Spleen (tissue), 11 donors: ENCODE measurements around the gene BPHL. TPM values are rescaled to one million over a fixed set of nuclear protein-coding genes. Genes with fewer than 3 reads are reported as not detected.
A peak's percentile ranks its signal among the peaks of the same experiment; 100 is the strongest.

Experiments
- DNase-seq: peaks from one replicate; pipeline ENCODE4 v3.0.0-alpha.2; 2020
- H3K27ac ChIP-seq, 8 donors: fragments of 200-600 bp; sonication (generic) in 7 of 8; 1 replicate in 4 of 8; 2 replicates in 4 of 8; pipeline versions ENCODE4 v1.5.0 to v1.8.0; 2016 to 2021; ENCODE audit warnings: inconsistent platforms in 4 of 8, mild to moderate bottlenecking in 4 of 8, moderate library complexity in 1 of 8
- H3K27me3 ChIP-seq, 7 donors: fragments of 200-600 bp; sonication (generic) in 6 of 7; replicated peaks in 1 of 7; 1 replicate in 4 of 7; 2 replicates in 3 of 7; pipeline versions ENCODE4 v1.5.0 to v1.8.0; 2016 to 2021; ENCODE audit warnings: inconsistent platforms in 3 of 7, mild to moderate bottlenecking in 1 of 7
- H3K36me3 ChIP-seq, 6 donors: fragments of 200-600 bp; sonication (generic) in 5 of 6; 1 replicate in 4 of 6; 2 replicates in 2 of 6; pipeline versions ENCODE4 v1.5.0 to v1.8.0; 2016 to 2021; ENCODE audit warnings: inconsistent platforms in 2 of 6
- H3K4me1 ChIP-seq, 6 donors: fragments of 200-600 bp; sonication (generic) in 5 of 6; 1 replicate in 3 of 6; 2 replicates in 3 of 6; pipeline versions ENCODE4 v1.5.0 to v1.8.0; 2016 to 2021; ENCODE audit warnings: inconsistent platforms in 3 of 6
- H3K4me3 ChIP-seq, 8 donors: fragments of 200-600 bp; sonication (generic) in 7 of 8; 1 replicate in 4 of 8; 2 replicates in 4 of 8; pipeline versions ENCODE4 v1.5.0 to v1.8.0; 2016 to 2021; ENCODE audit warnings: inconsistent platforms in 4 of 8, mild to moderate bottlenecking in 4 of 8, moderate library complexity in 2 of 8
- H3K9me3 ChIP-seq, 8 donors: fragments of 200-600 bp; sonication (generic) in 7 of 8; 1 replicate in 4 of 8; 2 replicates in 4 of 8; pipeline versions ENCODE4 v1.5.0 to v1.8.0; 2016 to 2021; ENCODE audit warnings: inconsistent platforms in 4 of 8
- POLR2A ChIP-seq, 3 donors: fragments of 450-650 bp; IDR thresholded peaks; one replicate each; pipeline ENCODE4 v1.5.1; 2017; ENCODE audit warnings: antibody characterized with exemption in 3 of 3, mild to moderate bottlenecking in 1 of 3
- POLR2AphosphoS5 ChIP-seq, 3 donors: sonication (generic); formaldehyde crosslinking; IDR thresholded peaks; one replicate each; pipeline ENCODE4 v1.5.1; 2017; ENCODE audit warnings: antibody characterized with exemption in 3 of 3
- WGBS, 5 donors: extraction: QIAGEN DNeasy Blood & Tissue Kit in 3 of 5; methylation state at CpG; one replicate each; pipeline versions ENCODE4 v1.1.5 to v1.1.7; 2013 to 2018; 5-methylcytosine and 5-hydroxymethylcytosine counted together
- intact Hi-C: fragments of 100-400 bp; cut with DNase I; formaldehyde crosslinking; loops from one replicate; pipeline ENCODE4 v1.15.0; 2023; ENCODE audit warnings: low total_unique reads
- polyA plus RNA-seq, 3 donors: library from polyadenylated mRNA; stranded (reverse); fragments of 200-250 nt; gene quantifications; one replicate each; pipeline ENCODE4 v1.2.1, GENCODE V29; 2013
- total RNA-seq, 7 donors: library from RNA; depleted of rRNA in 3 of 7; stranded (reverse); fragments of >200 nt in 3 of 7; fragmentation: NEBNext Ultra II Directional in 4 of 7; extraction: Animal tissue kit (Norgen Biotek cat#: 25700) in 4 of 7; gene quantifications; one replicate each; pipeline versions ENCODE4 v1.1.0 to v1.2.1, GENCODE V29; 2016 to 2021
- TF ChIP-seq, protein P1 (sequence below), 11 experiments: fragments of 200-600 bp in 7 of 11; fragments of 450-650 bp in 4 of 11; sonication (generic) in 4 of 11; IDR thresholded peaks in 8 of 11; conservative IDR thresholded peaks in 3 of 11; 1 replicate in 7 of 11; 2 replicates in 4 of 11; pipeline versions ENCODE4 v1.4.0 to v1.8.0; 2016 to 2021; ENCODE audit warnings: antibody characterized with exemption in 11 of 11, inconsistent platforms in 4 of 11, mild to moderate bottlenecking in 1 of 11
- donor health status: healthy with polysubstance abuse.
- donor health status: DM: no; HTN: no; CAD: no; lungs with moderate emphysema.
- donor health status: DM: no; HTN: no; CAD: no.
- donor health status: Bipolar disorder and iron deficiency.
- donor health status: healthy.
- donor health status: DM: no; HTN: no; CAD: no.
- donor health status: DM: yes; HTN: yes; CAD: no.

The BPHL gene
- total and polyA plus RNA-seq, 10 donors = 6.6 to 11.3 (median 9.4) TPM

DNA sequence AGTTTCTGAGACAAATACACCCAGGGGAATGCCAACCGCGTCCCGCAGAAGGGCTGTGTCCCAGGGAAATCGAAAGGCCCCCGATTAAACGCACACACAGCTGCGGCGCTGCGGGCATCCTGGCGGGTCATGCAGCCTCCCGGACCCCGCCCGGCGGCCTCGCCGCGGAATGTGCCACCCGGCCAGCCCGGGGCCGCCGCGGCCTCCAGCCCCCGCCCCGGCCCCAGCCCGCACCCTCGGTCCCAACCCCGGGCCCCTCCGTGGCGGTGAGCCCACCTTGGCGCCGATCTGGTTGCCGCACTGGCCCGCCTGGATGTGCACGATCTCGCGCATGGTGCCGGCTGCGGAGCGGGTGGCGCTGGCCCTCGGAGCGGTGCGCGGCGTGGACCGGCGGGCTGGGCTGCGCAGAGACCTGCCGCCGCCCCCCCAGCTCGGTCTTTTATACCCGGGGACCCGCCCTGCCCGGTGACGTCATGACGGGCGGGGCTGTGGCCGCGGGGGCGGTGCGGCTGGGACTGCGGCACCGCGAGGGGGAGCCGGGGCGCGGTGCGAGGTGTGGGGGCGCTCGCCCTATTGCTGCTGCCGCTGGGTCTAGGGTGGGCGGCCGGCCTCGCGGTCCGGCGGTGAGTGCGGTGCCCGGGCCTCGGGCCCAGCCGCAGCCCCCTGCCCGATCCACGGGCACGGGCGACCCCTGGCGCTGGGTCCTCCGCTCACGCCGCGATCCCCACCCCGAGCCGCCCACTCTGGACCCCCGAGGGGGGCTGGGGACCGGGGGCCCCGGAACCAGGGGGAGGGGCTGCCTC lies 38.8 kb downstream of the BPHL start, which contains the start of gene TUBB2A:
TSS of gene TUBB2A (minus strand) at position 414 of the 803 bp plus-strand sequence. CDS start at position 333, 81 bp downstream.
- Histone ChIP-seq H3K4me1 (peaks cover 2 to 50% (median 21%) of the 10 kb centered on the region in 6 donors), H3K27me3 (peaks cover 0 to 36% (median 0%) of the 10 kb centered on the region in 7 donors), H3K4me3 (peak within 1 kb of the TSS; percentile 51 to 93 (median 70)), H3K27ac (peak within 1 kb of the TSS; percentile 80 to 94 (median 86)), H3K9me3 (no peaks in the 10 kb centered on the region), H3K36me3 (peaks cover 0 to 16% (median 0%) of the 10 kb centered on the region in 6 donors)
- intact Hi-C loops = no loop called here
- peak in 2 of 3 donors; percentile 32 to 94 for TF ChIP-seq POLR2A (IDR thresholded peaks at IDR 0.05)
- peak; percentile 91 to 96 (median 93) for TF ChIP-seq POLR2AphosphoS5 (IDR thresholded peaks at IDR 0.05)
- TF ChIP-seq, protein P1, sequence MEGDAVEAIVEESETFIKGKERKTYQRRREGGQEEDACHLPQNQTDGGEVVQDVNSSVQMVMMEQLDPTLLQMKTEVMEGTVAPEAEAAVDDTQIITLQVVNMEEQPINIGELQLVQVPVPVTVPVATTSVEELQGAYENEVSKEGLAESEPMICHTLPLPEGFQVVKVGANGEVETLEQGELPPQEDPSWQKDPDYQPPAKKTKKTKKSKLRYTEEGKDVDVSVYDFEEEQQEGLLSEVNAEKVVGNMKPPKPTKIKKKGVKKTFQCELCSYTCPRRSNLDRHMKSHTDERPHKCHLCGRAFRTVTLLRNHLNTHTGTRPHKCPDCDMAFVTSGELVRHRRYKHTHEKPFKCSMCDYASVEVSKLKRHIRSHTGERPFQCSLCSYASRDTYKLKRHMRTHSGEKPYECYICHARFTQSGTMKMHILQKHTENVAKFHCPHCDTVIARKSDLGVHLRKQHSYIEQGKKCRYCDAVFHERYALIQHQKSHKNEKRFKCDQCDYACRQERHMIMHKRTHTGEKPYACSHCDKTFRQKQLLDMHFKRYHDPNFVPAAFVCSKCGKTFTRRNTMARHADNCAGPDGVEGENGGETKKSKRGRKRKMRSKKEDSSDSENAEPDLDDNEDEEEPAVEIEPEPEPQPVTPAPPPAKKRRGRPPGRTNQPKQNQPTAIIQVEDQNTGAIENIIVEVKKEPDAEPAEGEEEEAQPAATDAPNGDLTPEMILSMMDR (IDR thresholded peaks at IDR 0.05 in 8 of 11, conservative IDR thresholded peaks at IDR 0.05 in 3 of 11) = peak in 8 of 11 experiments; percentile 42 to 76 (median 66)
- DNase-seq = peak; percentile 95
- 1 to 2% (median 1%) methylated on average over 42 to 95 of the region's 95 CpGs for WGBS, 5 donors

DNA sequence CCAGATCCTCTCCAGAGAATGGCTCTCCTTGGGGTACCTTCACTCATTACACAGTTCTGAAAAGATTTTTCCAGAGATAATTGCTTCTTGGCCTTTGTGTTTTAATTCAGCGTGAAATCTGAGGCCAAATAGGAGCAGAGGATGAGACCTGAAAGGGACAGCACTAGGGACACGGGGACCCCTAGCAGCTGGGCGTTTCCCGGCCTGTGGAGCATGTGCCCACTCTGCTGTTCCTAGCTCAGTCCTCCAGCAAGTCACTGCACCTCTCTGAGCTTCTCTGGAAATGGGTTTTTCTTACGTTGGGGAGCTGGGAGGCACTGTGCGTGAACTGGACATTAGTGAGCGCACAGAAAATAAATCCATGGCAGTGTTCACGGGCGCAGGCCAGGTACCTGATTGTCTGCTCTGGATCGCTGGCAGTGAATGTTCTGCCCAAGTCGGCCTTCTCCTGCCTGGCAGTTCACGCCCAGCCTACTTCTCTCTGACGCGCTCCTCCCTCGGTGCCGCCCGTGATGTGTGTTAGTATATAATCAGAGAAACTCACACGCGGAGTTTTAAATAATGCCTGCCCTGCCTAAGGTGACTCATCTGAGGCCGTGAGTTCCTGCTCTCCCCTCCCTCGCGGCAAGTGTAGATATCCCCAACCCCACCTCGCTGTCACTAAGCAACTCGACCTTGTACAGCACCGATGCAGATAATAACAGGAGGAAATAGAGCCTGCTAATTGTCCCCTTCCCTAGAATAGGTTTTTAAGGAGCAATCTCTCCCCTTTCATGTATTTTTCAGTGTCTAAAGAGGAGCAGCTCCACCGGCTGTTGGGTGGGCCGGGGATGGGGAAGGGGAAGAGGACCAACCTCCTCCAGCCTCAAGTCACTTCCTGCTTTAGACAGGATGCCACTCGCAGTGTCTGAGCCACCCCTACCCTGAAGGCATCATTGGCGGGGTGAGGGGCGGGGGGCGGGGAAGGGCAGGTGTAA lies 41.6 kb downstream of the BPHL start:
- H3K27ac ChIP-seq = peak overlapping the region in 6 of 8 donors; percentile 16 to 69 (median 50)
- H3K4me1 ChIP-seq = peaks cover 2 to 66% (median 32%) of the 10 kb centered on the region in 6 donors
- peaks cover 0 to 6% (median 0%) of the 10 kb centered on the region in 6 donors for H3K36me3 ChIP-seq
- WGBS, 5 donors = 56 to 64% (median 58%) methylated on average over 31 of the region's 31 CpGs
- no peak overlapping the region for H3K4me3 ChIP-seq
- no peaks in the 10 kb centered on the region for H3K9me3 ChIP-seq
- TF ChIP-seq, protein P1 (IDR thresholded peaks at IDR 0.05 in 8 of 11, conservative IDR thresholded peaks at IDR 0.05 in 3 of 11) = no peak
- no peak for TF ChIP-seq POLR2A (IDR thresholded peaks at IDR 0.05)
- TF ChIP-seq POLR2AphosphoS5 (IDR thresholded peaks at IDR 0.05) = peak in 2 of 3 donors; percentile 29 to 53
- peak; percentile 79 for DNase-seq
- H3K27me3 ChIP-seq = peaks cover 0 to 41% (median 0%) of the 10 kb centered on the region in 7 donors
- intact Hi-C loops = loop anchor here (10.0 kb wide), 1 partner anchor 95 kb away; the partner anchor contains the start of gene PSMG4

DNA sequence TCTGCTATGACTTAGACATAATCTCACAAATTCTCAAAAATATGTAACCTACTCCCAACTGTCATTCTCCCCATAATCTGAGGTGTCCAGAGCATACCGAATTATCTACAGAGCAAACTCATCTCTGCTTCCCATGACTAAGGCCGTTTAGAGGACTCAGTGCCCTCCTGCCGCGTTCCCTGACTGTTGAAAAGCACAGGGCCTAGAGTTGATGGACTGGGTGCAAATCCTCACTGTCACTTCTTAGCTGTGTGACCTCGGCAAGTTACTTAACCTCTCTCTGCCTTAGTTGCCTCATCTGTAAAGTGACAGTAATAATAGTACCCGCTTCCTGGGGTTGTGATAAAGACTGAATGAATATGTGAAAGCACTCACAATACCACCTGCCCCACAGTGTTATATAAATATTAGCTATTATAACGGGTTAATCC lies 43.6 kb downstream of the BPHL start:
- no peak for DNase-seq
- peak overlapping the region in 4 of 8 donors; percentile 84 to 88 (median 86) for H3K27ac ChIP-seq
- peak overlapping the region in 4 of 8 donors; percentile 59 to 87 (median 64) for H3K4me3 ChIP-seq
- no peaks in the 10 kb centered on the region for H3K36me3 ChIP-seq
- peaks cover 2 to 54% (median 26%) of the 10 kb centered on the region in 6 donors for H3K4me1 ChIP-seq
- TF ChIP-seq POLR2AphosphoS5 (IDR thresholded peaks at IDR 0.05) (no peak), POLR2A (IDR thresholded peaks at IDR 0.05) (no peak)
- TF ChIP-seq, protein P1 (IDR thresholded peaks at IDR 0.05 in 8 of 11, conservative IDR thresholded peaks at IDR 0.05 in 3 of 11) = no peak
- intact Hi-C loops = loop anchor here (10.0 kb wide), 1 partner anchor 93 kb away; the partner anchor contains the start of gene PSMG4
- H3K9me3 ChIP-seq = no peaks in the 10 kb centered on the region
- 53 to 66% (median 61%) methylated on average over 6 to 7 of the region's 7 CpGs for WGBS, 5 donors
- peaks cover 0 to 30% (median 0%) of the 10 kb centered on the region in 7 donors for H3K27me3 ChIP-seq
